ENCODE measurements around the gene GPR15LG.

DNA sequence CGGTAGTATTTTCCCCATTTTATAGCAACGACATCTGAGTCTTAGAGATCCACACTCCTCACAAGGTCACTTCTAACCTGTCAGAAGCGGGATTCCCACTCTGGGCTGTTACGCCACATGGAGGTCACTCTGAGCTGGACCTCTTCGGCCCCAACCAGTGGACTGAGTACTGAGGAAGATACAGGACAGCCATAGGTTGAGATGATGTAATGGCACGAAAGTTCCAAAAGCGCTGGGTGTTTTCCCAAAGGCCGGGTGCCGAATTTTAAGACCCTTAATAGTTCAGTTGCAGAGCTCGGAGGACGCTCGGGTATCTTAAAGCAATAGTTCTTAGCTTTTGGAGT is 33.6 kb upstream of the GPR15LG start:
- TF ChIP-seq, protein P1, sequence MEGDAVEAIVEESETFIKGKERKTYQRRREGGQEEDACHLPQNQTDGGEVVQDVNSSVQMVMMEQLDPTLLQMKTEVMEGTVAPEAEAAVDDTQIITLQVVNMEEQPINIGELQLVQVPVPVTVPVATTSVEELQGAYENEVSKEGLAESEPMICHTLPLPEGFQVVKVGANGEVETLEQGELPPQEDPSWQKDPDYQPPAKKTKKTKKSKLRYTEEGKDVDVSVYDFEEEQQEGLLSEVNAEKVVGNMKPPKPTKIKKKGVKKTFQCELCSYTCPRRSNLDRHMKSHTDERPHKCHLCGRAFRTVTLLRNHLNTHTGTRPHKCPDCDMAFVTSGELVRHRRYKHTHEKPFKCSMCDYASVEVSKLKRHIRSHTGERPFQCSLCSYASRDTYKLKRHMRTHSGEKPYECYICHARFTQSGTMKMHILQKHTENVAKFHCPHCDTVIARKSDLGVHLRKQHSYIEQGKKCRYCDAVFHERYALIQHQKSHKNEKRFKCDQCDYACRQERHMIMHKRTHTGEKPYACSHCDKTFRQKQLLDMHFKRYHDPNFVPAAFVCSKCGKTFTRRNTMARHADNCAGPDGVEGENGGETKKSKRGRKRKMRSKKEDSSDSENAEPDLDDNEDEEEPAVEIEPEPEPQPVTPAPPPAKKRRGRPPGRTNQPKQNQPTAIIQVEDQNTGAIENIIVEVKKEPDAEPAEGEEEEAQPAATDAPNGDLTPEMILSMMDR (IDR thresholded peaks at IDR 0.05) = no peak
- no peak for TF ChIP-seq POLR2AphosphoS5 (IDR thresholded peaks at IDR 0.05; ENCODE audit: insufficient read depth in 1 of 2, low read depth in 1 of 2)
